HepG2 (cell line): ENCODE results near the gene USP34. TPM values are rescaled to one million over a fixed set of nuclear protein-coding genes. Genes with fewer than 3 reads are reported as not detected.

Source experiments
- CSRNP2 ChIP-seq: sonication (generic); formaldehyde crosslinking; conservative IDR thresholded peaks from 2 replicates; pipeline ENCODE4 v1.8.0; 2022; ENCODE audit warnings: low read depth, missing genetic modification reagents
- FOXP4 ChIP-seq: sonication (generic); formaldehyde crosslinking; IDR thresholded peaks from 2 replicates; pipeline ENCODE4 v1.4.0; 2020; ENCODE audit warnings: missing genetic modification reagents
- GMEB1 ChIP-seq: sonication (generic); formaldehyde crosslinking; IDR thresholded peaks from 2 replicates; pipeline ENCODE4 v1.5.1; 2020; ENCODE audit warnings: missing genetic modification reagents, mild to moderate bottlenecking, borderline replicate concordance
- IKZF5 ChIP-seq: IDR thresholded peaks from 2 replicates; pipeline ENCODE4 v1.6.1; 2018; ENCODE audit warnings: missing genetic modification reagents, mild to moderate bottlenecking, missing compliant biosample characterization
- MEF2D ChIP-seq: sonication (generic); formaldehyde crosslinking; IDR thresholded peaks from 2 replicates; pipeline ENCODE4 v1.5.1; 2020; ENCODE audit warnings: mild to moderate bottlenecking, missing genetic modification reagents
- MTF1 ChIP-seq: sonication (generic); formaldehyde crosslinking; IDR thresholded peaks from 2 replicates; pipeline ENCODE4 v1.5.0; 2020; ENCODE audit warnings: missing genetic modification reagents
- NRL ChIP-seq: sonication (generic); formaldehyde crosslinking; IDR thresholded peaks from 2 replicates; pipeline ENCODE4 v1.5.0; 2020; ENCODE audit warnings: missing genetic modification reagents, mild to moderate bottlenecking, moderate library complexity, borderline replicate concordance
- PAX8 ChIP-seq: sonication (generic); formaldehyde crosslinking; IDR thresholded peaks from 2 replicates; pipeline ENCODE4 v1.8.0; 2022; ENCODE audit warnings: mild to moderate bottlenecking, missing genetic modification reagents, borderline replicate concordance
- WIZ ChIP-seq: sonication (generic); formaldehyde crosslinking; IDR thresholded peaks from 2 replicates; pipeline ENCODE4 v1.5.1; 2020; ENCODE audit warnings: mild to moderate bottlenecking, missing genetic modification reagents
- ZBTB14 ChIP-seq: sonication (generic); formaldehyde crosslinking; IDR thresholded peaks from 2 replicates; pipeline ENCODE4 v1.4.0; 2020; ENCODE audit warnings: missing genetic modification reagents
- ZKSCAN5 ChIP-seq: sonication (generic); formaldehyde crosslinking; IDR thresholded peaks from 2 replicates; pipeline ENCODE4 v1.5.1; 2020; ENCODE audit warnings: mild to moderate bottlenecking, missing genetic modification reagents
- ZNF281 ChIP-seq: sonication (generic); formaldehyde crosslinking; IDR thresholded peaks from 2 replicates; pipeline ENCODE4 v1.4.0; 2020; ENCODE audit warnings: missing genetic modification reagents, borderline replicate concordance
- ZNF3 ChIP-seq: IDR thresholded peaks from 2 replicates; pipeline ENCODE4 v1.7.0; 2017; ENCODE audit warnings: inconsistent platforms
- ZNF530 ChIP-seq: sonication (generic); formaldehyde crosslinking; IDR thresholded peaks from 2 replicates; pipeline ENCODE4 v1.5.0; 2020; ENCODE audit warnings: low read depth, mild to moderate bottlenecking, missing genetic modification reagents
- ZNF546 ChIP-seq: sonication (generic); formaldehyde crosslinking; conservative IDR thresholded peaks from 2 replicates; pipeline ENCODE4 v1.8.1; 2023; ENCODE audit warnings: mild to moderate bottlenecking, missing genetic modification reagents
- polyA plus RNA-seq, 8 experiments: library from polyadenylated mRNA; depleted of rRNA in 3 of 8; stranded (reverse) in 7 of 8; unstranded in 1 of 8; fragments of >200 nt; fragmentation: Illumina TruSeq in 4 of 8; extraction: Trizol in 4 of 8; gene quantifications; 2 replicates each; pipeline versions ENCODE4 v1.2.1 to v1.2.3, GENCODE V29; 2011 to 2016; ENCODE audit warnings: low read depth in 4 of 8, missing spikeins in 1 of 8, mixed read lengths in 1 of 8; ENCODE audit not compliant: insufficient read depth in 1 of 8
- total RNA-seq, 5 experiments: library from RNA; depleted of rRNA; stranded (reverse); fragments of >200 nt; fragmentation: Illumina TruSeq; extraction: Trizol; gene quantifications; 2 replicates each; pipeline ENCODE4 v1.2.3, GENCODE V29; 2016; ENCODE audit warnings: low read depth in 1 of 5

Gene USP34
- total and polyA plus RNA-seq, 2 of the 13 experiments (the other 11 are each of a cell fraction or from before 2014, with no cell fraction given): 99.2 to 100 TPM

- TF ChIP-seq IKZF5 (CRISPR knock-in tag): peak; percentile 14; the same call in 1 of the 2 replicates
- no peak for TF ChIP-seq ZBTB14 (CRISPR knock-in tag)
- no peak for TF ChIP-seq ZNF530
- TF ChIP-seq ZNF3 (CRISPR knock-in tag): no peak
- no peak; the same call in 1 of the 2 replicates for TF ChIP-seq ZNF281 (CRISPR knock-in tag)
- TF ChIP-seq MTF1: no peak
- TF ChIP-seq ZNF546: peak; percentile 10; the same call in 1 of the 2 replicates
- peak; percentile 48; the same call in 1 of the 2 replicates for TF ChIP-seq GMEB1
- no peak for TF ChIP-seq CSRNP2 (CRISPR knock-in tag)
- peak; percentile 7; the same call in 1 of the 2 replicates for TF ChIP-seq MEF2D (CRISPR knock-in tag)
- peak; percentile 52; the same call in 1 of the 2 replicates for TF ChIP-seq NRL
- peak; percentile 14; the same call in 1 of the 2 replicates for TF ChIP-seq FOXP4
- peak; percentile 57; the same call in 1 of the 2 replicates for TF ChIP-seq ZKSCAN5
- TF ChIP-seq WIZ (CRISPR knock-in tag): no peak
- TF ChIP-seq PAX8 (CRISPR knock-in tag): 0 out of 2 replicates have a peak, but pooled peaks have one; percentile 14
Observed at GRCh38 chr2:61177727-61178549, 292.9 kb downstream of the USP34 start (continued).
